ENCODE results near the gene ZFAND3. TPM values are rescaled to one million over a fixed set of nuclear protein-coding genes. Genes with fewer than 3 reads are reported as not detected.

Gene ZFAND3
- polyA plus RNA-seq, 1 donor (not counting 4 experiments of a cell fraction or from before 2014, with no cell fraction given): 19.6 TPM

DNA sequence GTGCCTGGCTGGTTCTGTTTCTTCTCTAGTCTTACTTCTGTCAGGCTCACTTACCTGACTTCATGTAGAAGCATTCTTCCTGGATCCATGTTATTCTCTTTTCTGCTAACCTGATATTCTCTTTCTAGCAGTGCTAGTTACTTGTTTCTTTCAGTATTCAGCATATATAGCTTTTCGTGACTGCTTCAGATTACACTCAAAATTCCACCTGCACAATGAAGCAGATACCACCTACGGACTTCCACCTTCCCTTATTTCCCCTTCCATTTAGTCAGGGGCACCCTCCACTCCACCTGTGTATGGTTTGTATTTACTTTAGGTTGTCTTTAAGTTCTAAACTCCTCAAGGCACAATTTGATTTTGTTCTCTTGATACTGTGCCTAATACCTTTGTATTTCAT lies 36.8 kb downstream of the ZFAND3 start:
- H3K4me1 ChIP-seq (ENCODE audit: control insufficient read depth, extremely low read depth, insufficient read depth, low read length): peaks cover 11% of the 10 kb centered on the region
- no peak for TF ChIP-seq EZH2 (IDR thresholded peaks at IDR 0.05; ENCODE audit: low read length)
- no peak for DNase-seq (ENCODE audit: low read depth, low spot score)

DNA sequence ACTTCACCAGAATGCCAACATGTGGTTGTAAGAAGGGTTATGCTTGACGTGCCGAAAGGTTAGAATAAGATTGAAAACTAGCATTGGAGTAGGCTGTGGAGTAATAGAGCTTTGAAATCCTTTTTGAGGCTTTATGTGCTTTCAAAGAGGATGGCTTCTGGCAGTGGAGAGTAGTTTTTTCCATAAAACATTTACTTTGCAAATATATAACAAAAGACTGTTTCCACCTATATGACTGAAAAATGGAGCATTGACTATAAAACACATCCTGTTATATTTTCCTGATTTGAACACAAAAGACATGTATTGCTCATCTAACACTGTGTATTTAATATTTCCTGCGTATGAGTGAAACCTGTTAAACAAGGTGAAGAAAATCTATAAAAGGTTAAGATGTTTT lies 38.8 kb downstream of the ZFAND3 start:
- dilution Hi-C loops (cut with MboI; ENCODE audit: extremely low pct_ligation_motif_present, low sequenced_read_pairs): no loop called here
- H3K4me2 ChIP-seq (ENCODE audit: control insufficient read depth, extremely low read depth, insufficient read depth, low read depth, low read length): no peak overlapping the region
- H3K79me2 ChIP-seq (ENCODE audit: control insufficient read depth, insufficient read depth, low read length): peaks cover 78% of the 10 kb centered on the region
- FAIRE-seq (no peak), DNase-seq (ENCODE audit: low read depth, low spot score) (no peak)
- H2AFZ ChIP-seq (ENCODE audit: control insufficient read depth, low read length): no peak overlapping the region
- no peak overlapping the region for H3K27ac ChIP-seq (ENCODE audit: control insufficient read depth, insufficient read depth, low read length)
- TF ChIP-seq CTCF (optimal IDR thresholded peaks at IDR 0.05 in 1 of 3, IDR thresholded peaks at IDR 0.05 in 1 of 3, conservative IDR thresholded peaks at IDR 0.05 in 1 of 3; ENCODE audit: extremely low read depth in 1 of 3, insufficient read depth in 2 of 3, low read length in 3 of 3): no peak
- no peak for TF ChIP-seq EZH2 (IDR thresholded peaks at IDR 0.05; ENCODE audit: low read length)
- no peaks in the 10 kb centered on the region for H3K9me3 ChIP-seq (ENCODE audit: control insufficient read depth, low read depth, low read length)
- no peaks in the 10 kb centered on the region for H3K27me3 ChIP-seq (ENCODE audit: control insufficient read depth, extremely low read depth, insufficient read depth, low read length)
- H3K9ac ChIP-seq (ENCODE audit: control insufficient read depth, extremely low read depth, insufficient read depth, low read length): no peak overlapping the region
- peaks cover 0 to 2% of the 10 kb centered on the region in 2 experiments for H3K36me3 ChIP-seq (ENCODE audit: control insufficient read depth in 2 of 2, extremely low read depth in 1 of 2, insufficient read depth in 2 of 2, low read length in 2 of 2)
- H3K4me1 ChIP-seq (ENCODE audit: control insufficient read depth, extremely low read depth, insufficient read depth, low read length): peaks cover 17% of the 10 kb centered on the region
- H3K4me3 ChIP-seq (ENCODE audit: control insufficient read depth in 2 of 3, extremely low read depth in 1 of 3, insufficient read depth in 2 of 3, low read depth in 1 of 3, low read length in 3 of 3): no peak overlapping the region
- H3K9me1 ChIP-seq (ENCODE audit: control insufficient read depth, extremely low read depth, insufficient read depth, low read length): peaks cover 5% of the 10 kb centered on the region
- H4K20me1 ChIP-seq (ENCODE audit: control insufficient read depth, extremely low read depth, insufficient read depth, low read length): peaks cover 13% of the 10 kb centered on the region

More for the DNA sequence above, 36.8 kb downstream of the ZFAND3 start:
- Histone ChIP-seq H3K27me3 (ENCODE audit: control insufficient read depth, extremely low read depth, insufficient read depth, low read length) (no peaks in the 10 kb centered on the region), H3K9ac (ENCODE audit: control insufficient read depth, extremely low read depth, insufficient read depth, low read length) (no peak overlapping the region), H3K4me3 (ENCODE audit: control insufficient read depth in 2 of 3, extremely low read depth in 1 of 3, insufficient read depth in 2 of 3, low read depth in 1 of 3, low read length in 3 of 3) (no peak overlapping the region), H3K9me3 (ENCODE audit: control insufficient read depth, low read depth, low read length) (no peaks in the 10 kb centered on the region), H3K79me2 (ENCODE audit: control insufficient read depth, insufficient read depth, low read length) (peaks cover 80% of the 10 kb centered on the region), H3K9me1 (ENCODE audit: control insufficient read depth, extremely low read depth, insufficient read depth, low read length) (peaks cover 5% of the 10 kb centered on the region), H3K36me3 (ENCODE audit: control insufficient read depth in 2 of 2, extremely low read depth in 1 of 2, insufficient read depth in 2 of 2, low read length in 2 of 2) (peaks cover 0 to 2% of the 10 kb centered on the region in 2 experiments), H3K4me2 (ENCODE audit: control insufficient read depth, extremely low read depth, insufficient read depth, low read depth, low read length) (no peak overlapping the region), H2AFZ (ENCODE audit: control insufficient read depth, low read length) (no peak overlapping the region), H4K20me1 (ENCODE audit: control insufficient read depth, extremely low read depth, insufficient read depth, low read length) (peaks cover 9% of the 10 kb centered on the region), H3K27ac (ENCODE audit: control insufficient read depth, insufficient read depth, low read length) (no peak overlapping the region)
- dilution Hi-C loops (cut with MboI; ENCODE audit: extremely low pct_ligation_motif_present, low sequenced_read_pairs): no loop called here
- FAIRE-seq: no peak

- H3K27me3 ChIP-seq (ENCODE audit: control insufficient read depth, extremely low read depth, insufficient read depth, low read length): no peaks in the 10 kb centered on the region
- peaks cover 17% of the 10 kb centered on the region for H3K4me1 ChIP-seq (ENCODE audit: control insufficient read depth, extremely low read depth, insufficient read depth, low read length)
- H3K36me3 ChIP-seq (ENCODE audit: control insufficient read depth in 2 of 2, extremely low read depth in 1 of 2, insufficient read depth in 2 of 2, low read length in 2 of 2): peaks cover 0 to 2% of the 10 kb centered on the region in 2 experiments
- H3K4me2 ChIP-seq (ENCODE audit: control insufficient read depth, extremely low read depth, insufficient read depth, low read depth, low read length): no peak overlapping the region
- H3K79me2 ChIP-seq (ENCODE audit: control insufficient read depth, insufficient read depth, low read length): peaks cover 84% of the 10 kb centered on the region
- H3K9me3 ChIP-seq (ENCODE audit: control insufficient read depth, low read depth, low read length): no peaks in the 10 kb centered on the region
- dilution Hi-C loops (cut with MboI; ENCODE audit: extremely low pct_ligation_motif_present, low sequenced_read_pairs): no loop called here
- FAIRE-seq (no peak), DNase-seq (ENCODE audit: low read depth, low spot score) (no peak)
- no peak overlapping the region for H3K27ac ChIP-seq (ENCODE audit: control insufficient read depth, insufficient read depth, low read length)
- no peak overlapping the region for H2AFZ ChIP-seq (ENCODE audit: control insufficient read depth, low read length)
- peaks cover 8% of the 10 kb centered on the region for H3K9me1 ChIP-seq (ENCODE audit: control insufficient read depth, extremely low read depth, insufficient read depth, low read length)
- no peak overlapping the region for H3K9ac ChIP-seq (ENCODE audit: control insufficient read depth, extremely low read depth, insufficient read depth, low read length)
- TF ChIP-seq EZH2 (IDR thresholded peaks at IDR 0.05; ENCODE audit: low read length): no peak
- TF ChIP-seq CTCF (optimal IDR thresholded peaks at IDR 0.05 in 1 of 3, IDR thresholded peaks at IDR 0.05 in 1 of 3, conservative IDR thresholded peaks at IDR 0.05 in 1 of 3; ENCODE audit: extremely low read depth in 1 of 3, insufficient read depth in 2 of 3, low read length in 3 of 3): peak in 2 of 3 experiments; percentile 47 to 51
- H4K20me1 ChIP-seq (ENCODE audit: control insufficient read depth, extremely low read depth, insufficient read depth, low read length): peaks cover 20% of the 10 kb centered on the region
- no peak overlapping the region for H3K4me3 ChIP-seq (ENCODE audit: control insufficient read depth in 2 of 3, extremely low read depth in 1 of 3, insufficient read depth in 2 of 3, low read depth in 1 of 3, low read length in 3 of 3)
These were observed 40.8 kb downstream of the ZFAND3 start for GRCh38 chr6:37860226-37860839.

Data from keratinocyte (primary cell).